Stimulated activated CD4-positive, alpha-beta T cell treated with anti-CD3 and anti-CD28 coated beads, Interleukin-4, amount 100 ng/mL, for 24 hours (primary cell): ENCODE results near the gene NF1.
A peak's percentile ranks its signal among the peaks of the same experiment; 100 is the strongest.
"Not testable (repeated sequence)": the region's sequence is repeated elsewhere in the genome, so short reads cannot be mapped to it uniquely, and the experiment has no call there.

ENCODE experiments used
- DNase-seq: peaks from one replicate; pipeline ENCODE4 v3.0.0-alpha.2; 2020

Gene NF1

GRCh38 chr17:31079731-31080130 is 15.0 kb upstream of the NF1 start:
- no peak for DNase-seq

DNA sequence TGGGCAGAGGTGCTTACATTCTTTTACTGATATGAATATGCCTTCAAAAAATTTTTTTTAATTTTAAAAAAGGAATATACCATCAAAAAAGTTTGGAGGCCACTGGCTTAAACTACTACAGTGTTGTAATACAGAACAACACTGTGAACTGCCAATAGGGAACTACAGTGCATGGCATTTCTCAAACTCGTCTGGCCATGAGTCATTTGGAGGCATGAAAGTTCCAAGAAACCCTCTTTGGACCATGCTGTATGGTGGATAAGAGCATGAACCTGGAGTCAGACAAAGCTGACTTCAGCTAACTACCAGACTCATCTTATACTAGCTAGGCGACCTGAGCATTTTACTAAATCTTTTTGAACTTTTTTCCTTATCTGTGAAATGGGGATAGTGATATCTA is 9.2 kb upstream of the NF1 start:
- no peak for DNase-seq

DNA sequence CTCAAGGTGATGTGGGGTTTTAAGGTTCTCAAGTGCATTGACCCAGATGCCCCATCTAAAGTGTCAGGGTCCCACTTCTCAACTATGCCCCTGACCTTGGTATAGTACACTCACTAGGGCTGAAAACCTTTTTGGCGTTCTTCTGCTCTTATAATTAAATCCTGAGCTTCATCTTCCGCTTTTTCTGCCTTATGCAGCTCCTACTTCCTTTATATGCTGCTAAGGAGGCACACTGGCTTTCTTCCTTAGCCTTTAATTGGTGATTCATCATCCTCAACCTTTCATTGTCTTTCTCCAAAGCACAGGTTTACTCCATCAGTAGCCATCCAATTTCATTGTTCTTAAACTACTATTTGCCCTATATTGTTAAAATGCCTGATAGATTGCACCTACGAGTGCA is 5.3 kb upstream of the NF1 start:
- DNase-seq: no peak

GRCh38 chr17:31090650-31091049 is 4.1 kb upstream of the NF1 start:
- DNase-seq: not testable (repeated sequence)

- DNase-seq: no peak
Observed at GRCh38 chr17:31092475-31093064, 2.2 kb upstream of the NF1 start.

GRCh38 chr17:31093866-31094599 is 744 bp upstream of the NF1 start:
- no peak for DNase-seq

GRCh38 chr17:31095236-31096105 is 694 bp downstream of the NF1 start:
- peak; percentile 14 for DNase-seq

DNA sequence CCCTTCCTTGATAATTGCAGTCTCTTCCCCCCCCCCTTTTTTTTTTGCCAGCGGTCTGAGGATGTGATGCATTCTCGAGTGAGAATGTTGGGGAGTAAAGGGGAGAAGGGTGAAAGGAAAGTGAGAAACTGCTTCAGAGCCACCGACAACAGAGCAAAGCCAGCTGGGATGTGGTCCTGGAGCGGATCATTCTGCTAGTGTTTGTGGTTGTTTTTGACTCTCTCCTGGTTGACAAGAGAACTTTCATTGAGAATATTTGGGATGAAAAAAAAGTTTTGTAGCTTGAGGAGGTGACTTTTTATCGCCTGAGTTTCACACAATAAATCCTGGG is 1.3 kb downstream of the NF1 start:
- DNase-seq: no peak

- no peak for DNase-seq
Observed at GRCh38 chr17:31099016-31099415, 4.2 kb downstream of the NF1 start.

DNA sequence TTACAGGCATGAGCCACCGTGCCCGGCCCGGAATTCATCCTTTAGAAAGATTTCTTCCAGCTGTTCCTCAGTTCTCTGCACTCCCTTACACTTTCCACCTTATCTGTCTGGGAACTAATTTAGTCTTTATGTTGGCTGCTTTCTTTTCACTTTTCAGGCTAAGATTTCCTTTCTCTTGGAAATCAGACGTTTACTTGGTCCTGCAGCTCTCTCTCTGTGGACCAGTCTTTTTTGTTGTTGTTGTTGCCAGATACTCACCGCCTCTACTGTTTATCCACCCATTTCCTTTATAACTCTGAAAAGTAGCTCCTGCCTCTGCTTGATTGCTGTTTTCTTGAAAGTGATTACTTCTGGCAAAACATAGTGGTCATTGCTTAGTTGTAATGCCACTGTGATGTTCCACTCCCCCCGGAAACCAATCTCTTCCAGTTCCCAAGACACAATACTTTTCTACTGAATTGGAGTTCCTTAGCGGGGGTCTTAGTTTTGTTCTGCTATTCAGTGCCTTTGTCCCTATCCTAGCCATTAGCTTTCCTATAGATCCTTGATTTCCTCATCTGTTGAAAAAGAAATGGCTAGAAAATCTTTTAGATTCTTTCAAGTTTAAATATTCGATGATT is 6.2 kb downstream of the NF1 start:
- DNase-seq: no peak

GRCh38 chr17:31101943-31102342 is 7.2 kb downstream of the NF1 start:
- no peak for DNase-seq

- DNase-seq: no peak
Observed at GRCh38 chr17:31105991-31106390, 11.2 kb downstream of the NF1 start.

DNA sequence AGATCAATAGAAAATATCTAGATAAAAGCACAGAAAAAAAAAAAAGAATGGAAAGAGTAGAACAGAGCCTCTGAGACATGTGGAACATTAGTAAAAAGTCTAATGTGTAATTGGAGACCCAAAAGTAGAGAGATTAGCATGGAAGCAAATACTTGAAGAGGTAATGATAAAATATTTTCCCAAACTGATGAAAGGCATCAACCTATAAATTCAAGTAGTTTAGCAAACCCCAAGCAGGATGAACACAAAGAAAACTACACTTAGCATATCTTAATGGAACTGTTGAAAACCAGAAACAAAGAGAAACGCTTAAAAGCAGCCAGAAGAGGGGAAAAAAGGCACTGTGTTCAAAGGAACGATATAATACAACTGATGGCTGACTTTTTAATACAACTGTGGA is 16.4 kb downstream of the NF1 start:
- DNase-seq: no peak

DNA sequence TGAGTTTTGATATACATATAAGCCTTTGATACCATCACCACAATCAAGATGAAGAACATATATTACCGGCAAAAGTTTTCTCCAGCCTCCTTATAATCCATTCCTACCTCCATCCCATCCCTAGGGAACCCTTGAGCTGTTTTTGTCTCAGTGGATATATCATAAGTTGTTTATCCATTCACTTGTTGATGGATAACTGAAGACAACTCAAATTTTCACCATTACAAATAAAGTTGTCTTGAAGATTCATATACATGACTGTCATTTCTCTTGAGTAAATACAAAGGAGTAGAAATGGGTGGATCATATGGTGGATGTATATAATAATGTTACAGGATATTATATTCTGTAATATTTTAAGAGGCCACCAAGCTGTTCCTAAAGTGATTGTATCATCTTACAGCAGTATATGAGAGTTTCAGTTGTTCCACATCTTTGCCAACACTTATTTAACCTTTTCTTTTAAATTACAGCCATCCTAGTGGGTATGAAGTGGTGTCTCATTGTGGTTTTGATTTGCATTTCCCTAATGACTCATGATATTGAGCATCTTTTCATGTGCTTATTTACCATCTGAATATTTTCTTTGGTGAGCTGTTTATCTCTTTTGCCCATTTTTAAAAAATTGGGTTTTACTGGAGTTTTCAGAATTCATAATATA is 17.4 kb downstream of the NF1 start:
- no peak for DNase-seq

DNA sequence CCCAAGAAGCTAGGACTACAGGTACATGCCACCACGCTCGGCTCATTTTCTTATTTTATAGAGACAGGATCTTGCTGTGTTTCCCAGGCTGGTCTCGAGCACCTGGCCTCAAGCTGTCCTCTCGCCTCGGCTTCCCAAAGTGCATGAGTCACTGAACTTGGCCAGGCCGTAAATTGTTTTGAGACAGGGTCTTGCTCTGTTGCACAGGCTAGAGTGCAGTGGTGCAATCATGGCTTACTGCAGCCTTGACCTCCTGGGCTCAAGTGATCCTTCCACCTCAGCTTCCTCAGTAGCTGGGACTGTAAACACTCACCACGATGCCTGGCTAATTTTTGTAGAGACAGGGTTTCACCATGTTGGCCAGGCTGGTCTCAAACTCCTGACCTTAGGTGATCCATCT is 18.6 kb downstream of the NF1 start:
- DNase-seq: not testable (repeated sequence)

DNA sequence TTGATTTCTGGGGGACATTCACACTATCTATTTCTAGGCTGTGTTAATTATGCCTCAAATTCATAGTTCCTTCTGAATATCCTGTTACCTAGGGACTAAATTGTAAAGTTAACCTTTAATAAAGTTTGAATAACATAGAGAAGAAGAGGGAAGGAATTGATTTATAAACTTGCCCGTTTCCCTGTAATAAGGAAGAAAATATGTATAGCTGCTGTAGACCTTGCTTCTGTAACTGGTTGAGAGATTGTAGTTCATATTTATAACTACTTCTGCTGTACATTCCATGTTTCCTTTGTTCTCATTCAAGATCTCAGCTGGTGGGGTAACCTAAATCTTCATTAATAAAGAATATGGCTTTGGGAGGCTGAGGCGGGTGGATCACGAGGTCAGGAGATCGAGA is 19.2 kb downstream of the NF1 start:
- no peak for DNase-seq

DNA sequence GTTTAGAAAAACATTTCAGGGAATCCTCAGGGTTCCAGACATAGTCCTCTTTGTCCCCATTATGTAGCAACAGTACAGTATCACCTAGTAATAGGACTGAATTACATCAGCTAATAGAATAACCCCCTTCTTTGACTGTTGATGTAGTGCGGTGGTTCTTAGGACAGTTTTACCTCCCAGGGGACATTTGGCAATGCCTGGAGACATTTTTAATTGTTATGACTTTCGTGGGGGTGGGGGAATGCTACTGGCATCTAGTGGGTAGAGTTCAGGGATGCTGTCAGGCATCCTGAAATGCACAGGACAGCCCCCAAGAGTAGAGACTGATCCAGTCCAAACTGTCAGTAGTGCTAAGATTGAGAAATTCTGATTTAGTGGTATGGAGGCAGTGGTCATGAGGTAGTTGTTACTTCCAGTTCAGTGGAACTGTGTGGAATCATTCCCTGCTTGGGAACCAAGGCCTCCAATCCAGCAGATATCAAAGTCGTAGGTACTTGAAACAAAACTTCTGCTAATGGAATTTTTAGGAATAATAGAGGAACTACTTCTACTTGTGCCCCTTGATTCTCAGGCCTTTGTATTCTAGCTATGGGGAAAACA is 20.3 kb downstream of the NF1 start:
- DNase-seq: no peak

GRCh38 chr17:31116167-31116566 is 21.4 kb downstream of the NF1 start:
- DNase-seq: no peak

DNA sequence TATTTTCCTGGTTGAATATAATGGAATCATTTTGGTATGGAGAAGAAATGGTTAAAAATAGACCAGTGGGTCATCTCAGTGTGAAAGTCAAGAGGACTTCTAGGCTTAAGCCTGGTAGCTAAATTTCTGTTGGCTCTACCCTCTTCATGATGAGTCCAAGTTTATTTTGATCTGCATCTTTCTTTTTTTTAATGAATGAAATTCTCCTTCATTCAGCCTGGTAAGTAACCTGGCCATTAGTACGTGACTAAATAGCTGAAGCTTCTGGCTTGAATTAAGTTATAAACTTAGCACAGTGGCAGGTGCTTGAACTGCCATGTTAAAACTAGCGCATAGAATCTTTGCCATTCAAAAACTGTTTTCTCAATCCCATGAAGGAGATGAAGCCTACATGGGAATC is 28.0 kb downstream of the NF1 start:
- no peak for DNase-seq

DNA sequence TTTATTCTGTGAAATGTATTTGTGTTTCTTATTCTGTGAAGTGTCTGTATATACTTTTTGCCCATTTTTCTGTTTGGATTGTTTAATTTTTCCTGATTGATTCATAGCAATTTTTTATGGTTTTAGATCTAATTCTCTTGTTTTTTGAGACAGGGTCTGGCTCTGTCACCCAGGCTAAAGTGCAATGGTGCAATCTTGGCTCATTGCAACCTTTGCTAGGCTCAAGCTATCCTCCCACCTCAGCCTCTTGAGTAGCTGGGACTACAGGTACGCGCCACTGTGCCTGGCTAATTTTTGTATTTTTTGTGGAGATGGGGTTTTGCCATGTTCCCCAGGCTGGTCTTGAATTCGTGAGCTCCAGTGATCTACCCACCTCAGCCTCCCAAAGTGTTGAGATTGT is 31.5 kb downstream of the NF1 start:
- no peak for DNase-seq

- DNase-seq: no peak
Observed at GRCh38 chr17:31128241-31128640, 33.5 kb downstream of the NF1 start.
